Testis (tissue), 2 donors: ENCODE results near the gene ZNF853.

Experiments used
- POLR2A ChIP-seq: fragments of 450-650 bp; IDR thresholded peaks from one replicate; pipeline ENCODE4 v1.6.1; 2017; ENCODE audit warnings: antibody characterized with exemption, mild to moderate bottlenecking, moderate library complexity
- TF ChIP-seq, protein P1 (sequence below), 3 experiments: fragments of 450-650 bp in 2 of 3; fragments of 200-600 bp in 1 of 3; sonication (generic) in 1 of 3; IDR thresholded peaks; one replicate each; pipeline ENCODE4 v1.5.1; 2016 to 2019; ENCODE audit warnings: antibody characterized with exemption in 3 of 3, mild to moderate bottlenecking in 2 of 3, moderate library complexity in 1 of 3

DNA sequence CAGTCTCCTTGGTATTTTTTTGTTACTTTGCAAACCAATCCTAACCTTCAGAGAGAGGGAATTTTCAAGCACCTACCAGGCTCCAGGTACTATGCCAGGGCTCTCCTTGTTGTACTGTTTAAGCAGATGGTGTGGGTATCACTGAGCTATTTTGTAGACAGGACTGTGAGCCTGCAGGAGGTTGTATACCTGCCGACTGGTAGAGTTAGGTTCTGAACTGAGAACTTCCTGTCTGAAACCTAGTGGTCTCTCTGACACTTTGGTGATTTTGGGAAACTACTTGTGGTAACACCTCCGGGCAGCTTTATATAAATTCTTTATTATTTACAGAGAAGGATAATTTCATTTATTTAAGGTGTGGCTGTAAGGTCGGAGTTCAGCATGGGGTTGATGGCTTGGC lies 4.6 kb downstream of the ZNF853 start:
- TF ChIP-seq POLR2A = no peak
- TF ChIP-seq, protein P1, sequence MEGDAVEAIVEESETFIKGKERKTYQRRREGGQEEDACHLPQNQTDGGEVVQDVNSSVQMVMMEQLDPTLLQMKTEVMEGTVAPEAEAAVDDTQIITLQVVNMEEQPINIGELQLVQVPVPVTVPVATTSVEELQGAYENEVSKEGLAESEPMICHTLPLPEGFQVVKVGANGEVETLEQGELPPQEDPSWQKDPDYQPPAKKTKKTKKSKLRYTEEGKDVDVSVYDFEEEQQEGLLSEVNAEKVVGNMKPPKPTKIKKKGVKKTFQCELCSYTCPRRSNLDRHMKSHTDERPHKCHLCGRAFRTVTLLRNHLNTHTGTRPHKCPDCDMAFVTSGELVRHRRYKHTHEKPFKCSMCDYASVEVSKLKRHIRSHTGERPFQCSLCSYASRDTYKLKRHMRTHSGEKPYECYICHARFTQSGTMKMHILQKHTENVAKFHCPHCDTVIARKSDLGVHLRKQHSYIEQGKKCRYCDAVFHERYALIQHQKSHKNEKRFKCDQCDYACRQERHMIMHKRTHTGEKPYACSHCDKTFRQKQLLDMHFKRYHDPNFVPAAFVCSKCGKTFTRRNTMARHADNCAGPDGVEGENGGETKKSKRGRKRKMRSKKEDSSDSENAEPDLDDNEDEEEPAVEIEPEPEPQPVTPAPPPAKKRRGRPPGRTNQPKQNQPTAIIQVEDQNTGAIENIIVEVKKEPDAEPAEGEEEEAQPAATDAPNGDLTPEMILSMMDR (IDR thresholded peaks at IDR 0.05) = no peak
